ENCODE data around the gene ADGRL3.

DNA sequence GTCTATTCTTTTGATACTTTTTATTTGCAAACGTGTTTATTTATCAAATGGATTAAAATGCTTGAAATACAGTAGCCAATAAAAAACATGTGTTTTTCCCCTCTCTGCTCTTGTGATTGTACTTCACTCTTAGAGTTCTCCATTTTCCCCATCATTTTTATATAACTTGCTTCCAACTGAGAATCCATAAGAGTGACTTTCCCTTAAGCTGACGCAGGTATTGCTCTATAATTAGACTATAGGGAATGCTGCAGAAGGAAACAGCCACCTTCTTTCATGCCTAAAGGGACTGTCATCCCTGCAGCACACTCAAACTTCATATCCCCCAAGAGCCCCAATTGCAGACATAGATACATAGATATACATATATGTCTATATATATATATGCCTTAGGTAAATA lies 456.9 kb downstream of the ADGRL3 start:
- TF ChIP-seq, protein P1, sequence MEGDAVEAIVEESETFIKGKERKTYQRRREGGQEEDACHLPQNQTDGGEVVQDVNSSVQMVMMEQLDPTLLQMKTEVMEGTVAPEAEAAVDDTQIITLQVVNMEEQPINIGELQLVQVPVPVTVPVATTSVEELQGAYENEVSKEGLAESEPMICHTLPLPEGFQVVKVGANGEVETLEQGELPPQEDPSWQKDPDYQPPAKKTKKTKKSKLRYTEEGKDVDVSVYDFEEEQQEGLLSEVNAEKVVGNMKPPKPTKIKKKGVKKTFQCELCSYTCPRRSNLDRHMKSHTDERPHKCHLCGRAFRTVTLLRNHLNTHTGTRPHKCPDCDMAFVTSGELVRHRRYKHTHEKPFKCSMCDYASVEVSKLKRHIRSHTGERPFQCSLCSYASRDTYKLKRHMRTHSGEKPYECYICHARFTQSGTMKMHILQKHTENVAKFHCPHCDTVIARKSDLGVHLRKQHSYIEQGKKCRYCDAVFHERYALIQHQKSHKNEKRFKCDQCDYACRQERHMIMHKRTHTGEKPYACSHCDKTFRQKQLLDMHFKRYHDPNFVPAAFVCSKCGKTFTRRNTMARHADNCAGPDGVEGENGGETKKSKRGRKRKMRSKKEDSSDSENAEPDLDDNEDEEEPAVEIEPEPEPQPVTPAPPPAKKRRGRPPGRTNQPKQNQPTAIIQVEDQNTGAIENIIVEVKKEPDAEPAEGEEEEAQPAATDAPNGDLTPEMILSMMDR (IDR thresholded peaks at IDR 0.05) = no peak
- TF ChIP-seq POLR2A (IDR thresholded peaks at IDR 0.05) = no peak
